ENCODE data around the gene TBCEL. TPM values are rescaled to one million over a fixed set of nuclear protein-coding genes. Genes with fewer than 3 reads are reported as not detected.

TBCEL gene, protein sequence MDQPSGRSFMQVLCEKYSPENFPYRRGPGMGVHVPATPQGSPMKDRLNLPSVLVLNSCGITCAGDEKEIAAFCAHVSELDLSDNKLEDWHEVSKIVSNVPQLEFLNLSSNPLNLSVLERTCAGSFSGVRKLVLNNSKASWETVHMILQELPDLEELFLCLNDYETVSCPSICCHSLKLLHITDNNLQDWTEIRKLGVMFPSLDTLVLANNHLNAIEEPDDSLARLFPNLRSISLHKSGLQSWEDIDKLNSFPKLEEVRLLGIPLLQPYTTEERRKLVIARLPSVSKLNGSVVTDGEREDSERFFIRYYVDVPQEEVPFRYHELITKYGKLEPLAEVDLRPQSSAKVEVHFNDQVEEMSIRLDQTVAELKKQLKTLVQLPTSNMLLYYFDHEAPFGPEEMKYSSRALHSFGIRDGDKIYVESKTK
- total RNA-seq = 10 to 100 TPM in 2 of 4 donors, 1 to 10 TPM in 2; 8.5 to 37.1 (median 11.3) TPM

DNA sequence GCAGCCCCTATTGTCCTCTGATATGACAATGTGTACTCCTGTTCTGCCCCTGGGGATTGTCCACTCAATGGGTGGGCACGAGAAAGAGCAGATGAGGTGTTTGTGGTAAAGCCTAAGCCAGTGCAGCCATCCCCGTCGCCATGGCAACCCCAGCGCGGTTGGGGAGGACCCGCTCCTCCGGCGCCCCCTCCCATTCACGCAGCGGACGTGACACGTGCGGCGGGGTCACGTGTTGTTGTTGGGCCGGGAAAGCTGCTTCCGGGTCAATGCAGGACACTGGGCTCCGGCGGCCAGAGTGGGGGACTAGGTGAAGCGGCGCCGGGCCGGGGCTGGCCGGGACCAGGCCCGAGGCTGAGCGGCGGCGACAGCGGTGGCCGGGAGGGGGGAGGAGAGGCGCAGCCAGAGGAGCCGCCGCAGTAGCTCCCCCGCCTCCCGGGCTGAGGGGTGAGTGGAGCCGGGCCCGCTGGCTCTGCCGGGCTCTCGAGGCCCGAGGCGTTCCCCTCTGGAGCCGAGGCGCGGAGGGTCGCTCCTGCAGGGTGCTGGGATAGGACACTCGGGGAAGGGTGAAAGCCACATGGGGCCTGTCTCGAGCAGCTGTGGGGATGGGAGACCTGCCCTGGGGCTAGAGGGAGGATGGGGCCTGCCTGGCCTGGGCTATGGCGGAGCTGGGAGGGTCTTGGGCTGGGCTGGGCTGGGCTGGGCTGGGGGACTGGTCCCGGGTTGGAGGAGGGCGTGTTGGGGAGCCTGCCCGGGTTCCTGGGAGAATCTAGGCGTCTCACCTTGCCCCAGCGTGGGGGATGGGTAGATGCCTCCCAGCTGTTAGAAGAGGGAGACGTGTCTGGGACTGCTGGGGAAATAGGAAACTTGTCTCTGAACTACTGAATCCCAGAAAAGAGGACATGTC lies at the start of gene TBCEL:
TSS of gene TBCEL (plus strand) at position 255 of the 904 bp plus-strand sequence. CDS start 21,589 bp downstream, outside the sequence.
- Histone ChIP-seq H3K4me1 (peaks cover 4 to 9% (median 6%) of the 10 kb centered on the region in 4 donors), H3K27me3 (no peaks in the 10 kb centered on the region), H3K36me3 (no peaks in the 10 kb centered on the region), H3K9me3 (no peaks in the 10 kb centered on the region), H3K4me3 (peak within 1 kb of the TSS; percentile 59 to 88 (median 73)), H3K27ac (peak within 1 kb of the TSS; percentile 17 to 68 (median 46))
- peak; percentile 81 to 91 (median 86) for DNase-seq
- TF ChIP-seq POLR2A (IDR thresholded peaks at IDR 0.05) (no peak), CTCF (IDR thresholded peaks at IDR 0.05) (no peak)

GRCh38 chr11:120974466-120974865 lies 49.4 kb upstream of the TBCEL start:
- no peak overlapping the region for H3K4me3 ChIP-seq
- no peaks in the 10 kb centered on the region for H3K9me3 ChIP-seq
- H3K27ac ChIP-seq = no peak overlapping the region
- H3K4me1 ChIP-seq = no peaks in the 10 kb centered on the region
- H3K27me3 ChIP-seq = no peaks in the 10 kb centered on the region
- H3K36me3 ChIP-seq = no peaks in the 10 kb centered on the region
- no peak for TF ChIP-seq POLR2A (IDR thresholded peaks at IDR 0.05)
- no peak for TF ChIP-seq CTCF (IDR thresholded peaks at IDR 0.05)
- no peak for DNase-seq

GRCh38 chr11:120974965-120975364 lies 48.9 kb upstream of the TBCEL start:
- H3K27me3 ChIP-seq = no peaks in the 10 kb centered on the region
- no peak overlapping the region for H3K4me3 ChIP-seq
- H3K27ac ChIP-seq = no peak overlapping the region
- H3K36me3 ChIP-seq = no peaks in the 10 kb centered on the region
- no peaks in the 10 kb centered on the region for H3K4me1 ChIP-seq
- no peak for TF ChIP-seq CTCF (IDR thresholded peaks at IDR 0.05)
- no peak for TF ChIP-seq POLR2A (IDR thresholded peaks at IDR 0.05)
- no peak for DNase-seq
- no peaks in the 10 kb centered on the region for H3K9me3 ChIP-seq

DNA sequence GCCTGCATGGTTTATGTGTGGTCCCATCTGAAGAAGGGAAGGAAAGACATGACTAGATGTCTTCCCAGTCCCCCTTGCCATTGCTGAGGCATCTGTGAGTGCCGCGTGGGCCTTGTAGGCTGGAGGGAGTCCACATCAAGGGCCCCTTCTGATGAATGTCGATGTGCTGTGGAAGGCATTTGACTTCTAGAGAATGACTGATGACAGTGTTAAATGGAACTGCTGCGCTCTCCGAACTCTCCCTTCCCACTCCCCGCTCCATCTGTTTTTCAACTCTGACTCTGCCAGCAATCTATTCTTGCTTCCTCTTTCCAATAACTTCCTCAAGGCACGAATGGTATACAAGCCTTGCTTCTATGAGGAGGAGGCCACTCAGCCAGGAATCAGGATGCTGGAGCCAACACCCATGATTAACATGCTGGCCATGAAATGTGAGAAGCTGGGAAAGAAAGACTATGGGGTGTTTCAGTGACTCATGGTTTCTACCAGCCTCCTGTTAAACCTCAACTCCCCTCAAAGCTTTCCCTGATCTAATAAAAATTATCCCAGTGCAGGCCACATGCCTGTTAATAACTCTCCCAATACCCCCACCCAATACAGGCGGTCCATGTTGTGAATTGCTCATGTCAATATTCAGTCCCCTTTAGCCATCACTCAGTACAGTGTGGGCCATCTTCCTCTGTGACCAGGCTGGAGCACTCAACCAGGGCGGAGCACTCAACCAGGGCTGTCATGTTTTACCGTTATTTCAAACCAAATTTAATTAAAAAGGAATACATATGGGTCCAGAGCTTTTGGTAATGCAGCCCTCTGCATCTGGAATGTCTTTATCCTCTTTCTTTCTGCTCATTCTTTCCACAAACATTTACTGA lies 46.4 kb upstream of the TBCEL start:
- Histone ChIP-seq H3K4me3 (no peak overlapping the region), H3K27ac (no peak overlapping the region), H3K4me1 (no peaks in the 10 kb centered on the region), H3K27me3 (no peaks in the 10 kb centered on the region), H3K36me3 (no peaks in the 10 kb centered on the region), H3K9me3 (no peaks in the 10 kb centered on the region)
- no peak for DNase-seq
- no peak for TF ChIP-seq CTCF (IDR thresholded peaks at IDR 0.05)
- no peak for TF ChIP-seq POLR2A (IDR thresholded peaks at IDR 0.05)

GRCh38 chr11:120978701-120979100 lies 45.2 kb upstream of the TBCEL start:
- no peaks in the 10 kb centered on the region for H3K4me1 ChIP-seq
- no peak for TF ChIP-seq CTCF (IDR thresholded peaks at IDR 0.05)
- TF ChIP-seq POLR2A (IDR thresholded peaks at IDR 0.05) = no peak

More at GRCh38 chr11:120978701-120979100, 45.2 kb upstream of the TBCEL start:
- no peak overlapping the region for H3K27ac ChIP-seq
- H3K36me3 ChIP-seq = no peaks in the 10 kb centered on the region
- no peaks in the 10 kb centered on the region for H3K9me3 ChIP-seq
- no peak for DNase-seq
- no peaks in the 10 kb centered on the region for H3K27me3 ChIP-seq
- no peak overlapping the region for H3K4me3 ChIP-seq

All from Peyer's patch (tissue), 4 donors.